Measurements from ENCODE around the gene GNPAT.

DNA sequence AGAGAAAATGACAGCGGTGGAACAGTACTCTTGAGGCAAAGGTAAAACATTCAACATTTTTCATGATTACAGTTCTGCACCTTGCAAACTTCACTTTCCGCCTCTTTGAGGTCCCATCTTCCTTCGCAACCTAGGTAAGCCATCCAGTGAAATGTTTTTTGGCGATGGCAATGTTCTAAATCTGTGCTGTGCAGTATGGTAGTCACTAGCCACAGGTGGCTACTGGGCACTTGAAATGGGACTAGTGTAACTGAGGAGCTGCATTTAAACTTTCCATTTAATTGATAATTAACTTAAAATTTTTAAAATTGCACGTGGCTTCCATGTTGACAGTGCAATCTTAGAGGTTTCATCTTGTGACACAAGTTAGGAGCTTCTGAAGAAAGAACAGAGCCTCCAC, 83.6 kb downstream of the GNPAT start:
- TF ChIP-seq EZH2 (IDR thresholded peaks at IDR 0.05; ENCODE audit: low read length, unreplicated experiment) (no peak), EZH2phosphoT487 (IDR thresholded peaks at IDR 0.05; ENCODE audit: borderline replicate concordance, low read length) (no peak)
- TF ChIP-seq, protein P1, sequence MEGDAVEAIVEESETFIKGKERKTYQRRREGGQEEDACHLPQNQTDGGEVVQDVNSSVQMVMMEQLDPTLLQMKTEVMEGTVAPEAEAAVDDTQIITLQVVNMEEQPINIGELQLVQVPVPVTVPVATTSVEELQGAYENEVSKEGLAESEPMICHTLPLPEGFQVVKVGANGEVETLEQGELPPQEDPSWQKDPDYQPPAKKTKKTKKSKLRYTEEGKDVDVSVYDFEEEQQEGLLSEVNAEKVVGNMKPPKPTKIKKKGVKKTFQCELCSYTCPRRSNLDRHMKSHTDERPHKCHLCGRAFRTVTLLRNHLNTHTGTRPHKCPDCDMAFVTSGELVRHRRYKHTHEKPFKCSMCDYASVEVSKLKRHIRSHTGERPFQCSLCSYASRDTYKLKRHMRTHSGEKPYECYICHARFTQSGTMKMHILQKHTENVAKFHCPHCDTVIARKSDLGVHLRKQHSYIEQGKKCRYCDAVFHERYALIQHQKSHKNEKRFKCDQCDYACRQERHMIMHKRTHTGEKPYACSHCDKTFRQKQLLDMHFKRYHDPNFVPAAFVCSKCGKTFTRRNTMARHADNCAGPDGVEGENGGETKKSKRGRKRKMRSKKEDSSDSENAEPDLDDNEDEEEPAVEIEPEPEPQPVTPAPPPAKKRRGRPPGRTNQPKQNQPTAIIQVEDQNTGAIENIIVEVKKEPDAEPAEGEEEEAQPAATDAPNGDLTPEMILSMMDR (conservative IDR thresholded peaks at IDR 0.05; ENCODE audit: low read depth, low read length) = no peak
